Prostate gland (tissue), 2 donors: ENCODE results near the gene INSR.

Experiments used
- CTCF ChIP-seq, 4 experiments: fragments of 200-600 bp in 2 of 4; fragments of 450-650 bp in 2 of 4; sonication (generic) in 2 of 4; IDR thresholded peaks; 1 replicate in 3 of 4; 2 replicates in 1 of 4; pipeline ENCODE4 v1.5.1; 2016 to 2019; ENCODE audit warnings: antibody characterized with exemption in 4 of 4, mild to moderate bottlenecking in 2 of 4, moderate library complexity in 2 of 4
- POLR2A ChIP-seq: fragments of 450-650 bp; IDR thresholded peaks from one replicate; pipeline ENCODE4 v1.6.1; 2016; ENCODE audit warnings: antibody characterized with exemption, mild to moderate bottlenecking

- TF ChIP-seq POLR2A: no peak
- no peak for TF ChIP-seq CTCF (IDR thresholded peaks at IDR 0.05)
Measured at GRCh38 chr19:7203332-7203731, 90.9 kb downstream of the INSR start.
